ENCODE results near the gene EVI5.

DNA sequence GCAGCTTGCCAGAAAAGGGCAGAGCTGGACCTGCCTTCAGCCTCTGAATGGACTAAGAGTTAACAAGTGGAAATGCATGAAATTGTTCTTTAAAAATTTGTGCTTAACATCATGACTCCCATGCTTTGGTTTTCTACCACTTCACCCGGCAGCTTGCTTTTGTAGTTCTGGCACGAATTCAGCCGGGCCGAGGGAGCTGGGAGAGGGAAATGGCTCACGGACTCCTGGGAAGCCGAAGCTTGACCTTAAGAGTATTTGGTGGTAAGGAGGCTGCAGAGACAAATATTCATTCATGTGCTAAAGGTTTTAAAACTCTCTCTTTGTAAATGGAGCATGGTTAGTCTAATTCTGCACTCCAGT lies 281.0 kb downstream of the EVI5 start:
- TF ChIP-seq, protein P1, sequence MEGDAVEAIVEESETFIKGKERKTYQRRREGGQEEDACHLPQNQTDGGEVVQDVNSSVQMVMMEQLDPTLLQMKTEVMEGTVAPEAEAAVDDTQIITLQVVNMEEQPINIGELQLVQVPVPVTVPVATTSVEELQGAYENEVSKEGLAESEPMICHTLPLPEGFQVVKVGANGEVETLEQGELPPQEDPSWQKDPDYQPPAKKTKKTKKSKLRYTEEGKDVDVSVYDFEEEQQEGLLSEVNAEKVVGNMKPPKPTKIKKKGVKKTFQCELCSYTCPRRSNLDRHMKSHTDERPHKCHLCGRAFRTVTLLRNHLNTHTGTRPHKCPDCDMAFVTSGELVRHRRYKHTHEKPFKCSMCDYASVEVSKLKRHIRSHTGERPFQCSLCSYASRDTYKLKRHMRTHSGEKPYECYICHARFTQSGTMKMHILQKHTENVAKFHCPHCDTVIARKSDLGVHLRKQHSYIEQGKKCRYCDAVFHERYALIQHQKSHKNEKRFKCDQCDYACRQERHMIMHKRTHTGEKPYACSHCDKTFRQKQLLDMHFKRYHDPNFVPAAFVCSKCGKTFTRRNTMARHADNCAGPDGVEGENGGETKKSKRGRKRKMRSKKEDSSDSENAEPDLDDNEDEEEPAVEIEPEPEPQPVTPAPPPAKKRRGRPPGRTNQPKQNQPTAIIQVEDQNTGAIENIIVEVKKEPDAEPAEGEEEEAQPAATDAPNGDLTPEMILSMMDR (IDR thresholded peaks at IDR 0.05; ENCODE audit: low read depth, low read length, poor library complexity, severe bottlenecking), result no peak
- no peak for TF ChIP-seq EZH2phosphoT487 (IDR thresholded peaks at IDR 0.05; ENCODE audit: borderline replicate concordance, low read length)
